GM19193 (cell line): ENCODE measurements around the gene CPSF4.

Experiments
- POLR2A ChIP-seq: IDR thresholded peaks from 4 replicates; pipeline ENCODE4 v1.6.1; 2011; ENCODE audit not compliant: insufficient read depth, insufficient read length; ENCODE audit errors: extremely low read depth

CPSF4 gene

GRCh38 chr7:99402854-99403253, 35.9 kb upstream of the CPSF4 start:
- TF ChIP-seq POLR2A = no peak

- TF ChIP-seq POLR2A = no peak
These were observed 35.0 kb upstream of the CPSF4 start for GRCh38 chr7:99403764-99404163.

GRCh38 chr7:99404235-99404976, 34.3 kb upstream of the CPSF4 start:
- TF ChIP-seq POLR2A = no peak

- TF ChIP-seq POLR2A = no peak
These were observed 33.8 kb upstream of the CPSF4 start for GRCh38 chr7:99404977-99405320.

- no peak for TF ChIP-seq POLR2A
These were observed 32.2 kb upstream of the CPSF4 start for GRCh38 chr7:99406557-99406956.

- no peak for TF ChIP-seq POLR2A
These were observed 30.8 kb upstream of the CPSF4 start for GRCh38 chr7:99407872-99408378.

GRCh38 chr7:99408379-99409191, 30.2 kb upstream of the CPSF4 start, which contains the start of the genes BUD31 and PDAP1:
BUD31 (plus strand) TSS chr7:99408969; CDS start chr7:99411093, 2,124 bp downstream.
PDAP1 (minus strand) TSS chr7:99408597; CDS start chr7:99408548, 49 bp downstream.
- TF ChIP-seq POLR2A = peak; percentile 96

- no peak for TF ChIP-seq POLR2A
These were observed 29.6 kb upstream of the CPSF4 start for GRCh38 chr7:99409192-99409572.

GRCh38 chr7:99409806-99410205, 28.9 kb upstream of the CPSF4 start:
- no peak for TF ChIP-seq POLR2A

GRCh38 chr7:99410635-99411034, 28.1 kb upstream of the CPSF4 start:
- TF ChIP-seq POLR2A = no peak

- no peak for TF ChIP-seq POLR2A
These were observed 20.5 kb upstream of the CPSF4 start for GRCh38 chr7:99418260-99418659.

- no peak for TF ChIP-seq POLR2A
These were observed 19.3 kb upstream of the CPSF4 start for GRCh38 chr7:99419323-99420021.

GRCh38 chr7:99420213-99420612, 18.5 kb upstream of the CPSF4 start:
- no peak for TF ChIP-seq POLR2A

- no peak for TF ChIP-seq POLR2A
These were observed 17.8 kb upstream of the CPSF4 start for GRCh38 chr7:99420986-99421385.

- TF ChIP-seq POLR2A = no peak
These were observed 16.6 kb upstream of the CPSF4 start for GRCh38 chr7:99422186-99422585.

GRCh38 chr7:99422625-99423024, 16.1 kb upstream of the CPSF4 start:
- no peak for TF ChIP-seq POLR2A
